Small intestine (tissue), 7 donors: ENCODE results near the gene FEM1B. TPM values are rescaled to one million over a fixed set of nuclear protein-coding genes. Genes with fewer than 3 reads are reported as not detected.
A peak's percentile ranks its signal among the peaks of the same experiment; 100 is the strongest.

ENCODE experiments used
- DNase-seq, 2 donors: peaks; one replicate each; pipeline versions ENCODE4 v3.0.0 to v3.0.0-alpha.2; 2013
- FAIRE-seq: peaks from 2 replicates; lab custom pipeline; 2012; peaks lifted over from hg19 to GRCh38; lab: Jason Lieb, UNC
- H3K27ac ChIP-seq, 3 donors: one replicate each; pipeline ENCODE4 v1.5.1; 2013; ENCODE audit warnings: low read length in 2 of 3, mild to moderate bottlenecking in 2 of 3, control low read depth in 1 of 3, inconsistent platforms in 1 of 3, low read depth in 1 of 3, moderate library complexity in 1 of 3
- H3K27me3 ChIP-seq, 3 donors: one replicate each; pipeline ENCODE4 v1.6.1; 2013; ENCODE audit warnings: low read length in 3 of 3, inconsistent platforms in 1 of 3; ENCODE audit not compliant: control insufficient read depth in 3 of 3, insufficient read depth in 3 of 3
- H3K36me3 ChIP-seq, 3 donors: one replicate each; pipeline ENCODE4 v1.6.1; 2013; ENCODE audit warnings: low read length in 3 of 3, inconsistent platforms in 1 of 3, low read depth in 1 of 3, mild to moderate bottlenecking in 1 of 3, moderate library complexity in 1 of 3; ENCODE audit not compliant: control insufficient read depth in 3 of 3, insufficient read depth in 2 of 3
- H3K4me1 ChIP-seq, 3 donors: one replicate each; pipeline ENCODE4 v1.6.1; 2013; ENCODE audit warnings: low read length in 2 of 3, inconsistent platforms in 1 of 3, low read depth in 1 of 3, mild to moderate bottlenecking in 1 of 3, moderate library complexity in 1 of 3; ENCODE audit not compliant: control insufficient read depth in 3 of 3, insufficient read depth in 2 of 3
- H3K4me3 ChIP-seq, 3 donors: one replicate each; pipeline ENCODE4 v1.5.1; 2013; ENCODE audit warnings: low read length in 3 of 3, control low read depth in 1 of 3, inconsistent platforms in 1 of 3, low read depth in 1 of 3, mild to moderate bottlenecking in 1 of 3, moderate library complexity in 1 of 3
- H3K9me3 ChIP-seq, 2 donors: one replicate each; pipeline ENCODE4 v1.6.1; 2013; ENCODE audit warnings: low read depth in 1 of 2, low read length in 1 of 2; ENCODE audit not compliant: control insufficient read depth in 2 of 2, insufficient read depth in 1 of 2
- WGBS, 3 donors: extraction: QIAGEN DNeasy Blood & Tissue Kit; methylation state at CpG; one replicate each; pipeline ENCODE4 v1.1.7; 2013; 5-methylcytosine and 5-hydroxymethylcytosine counted together
- polyA plus RNA-seq, 4 donors: library from polyadenylated mRNA; stranded (reverse) in 3 of 4; unstranded in 1 of 4; fragments of 200-250 nt in 3 of 4; fragments of 120-200 nt in 1 of 4; gene quantifications; one replicate each; pipeline versions ENCODE4 v1.2.1 to v1.2.3, GENCODE V29; 2013
- donor health status: healthy with polysubstance abuse.
- donor health status: control.
- donor health status: control.
- donor health status: Bipolar disorder and iron deficiency.
- donor health status: healthy.

Gene FEM1B
- polyA plus RNA-seq, 4 donors: 11.3 to 54.7 (median 13.6) TPM

DNA sequence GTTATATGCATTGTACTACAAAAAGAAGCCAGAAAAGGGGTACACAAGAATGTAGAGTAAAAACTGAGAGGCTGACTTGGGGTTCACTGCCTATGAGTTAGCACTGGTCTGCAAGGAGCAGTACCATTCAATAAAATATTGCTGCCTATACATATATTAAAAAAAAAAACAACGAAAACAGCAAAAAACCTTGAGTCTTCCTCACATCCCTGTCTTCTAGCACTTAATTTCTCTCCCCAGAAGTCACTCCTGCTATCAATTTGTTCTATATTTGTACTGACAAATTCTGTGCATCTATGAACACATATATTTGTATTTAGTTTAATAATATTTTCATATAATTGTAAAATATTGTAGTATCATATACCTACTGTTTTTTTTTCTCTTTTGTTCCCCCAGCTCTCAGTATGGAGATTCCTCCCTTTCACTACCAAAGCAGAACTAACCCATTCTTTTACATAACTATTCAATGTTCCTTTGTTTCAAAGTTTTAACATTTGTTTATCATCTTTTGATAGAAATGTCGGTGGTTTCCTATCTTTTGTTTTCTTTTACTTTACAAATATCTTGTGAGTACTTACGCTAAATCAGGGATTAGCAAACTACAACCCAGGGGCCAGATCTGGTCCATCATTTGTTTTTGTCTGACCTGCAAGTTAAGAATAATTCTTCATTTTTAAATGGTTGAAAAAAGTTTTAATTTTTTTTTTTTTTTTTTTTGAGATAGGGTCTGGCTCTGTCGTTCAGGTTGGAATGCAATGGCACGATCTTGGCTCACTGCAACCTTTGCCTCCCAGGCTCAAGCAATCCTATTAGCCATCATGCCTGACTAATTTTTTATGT, 14.8 kb upstream of the FEM1B start:
- peaks cover 0 to 6% (median 0%) of the 10 kb centered on the region in 3 donors for H3K27me3 ChIP-seq
- no peak overlapping the region for H3K27ac ChIP-seq
- no peak overlapping the region for H3K4me3 ChIP-seq
- H3K9me3 ChIP-seq: no peaks in the 10 kb centered on the region
- FAIRE-seq (no peak), DNase-seq (no peak)
- H3K36me3 ChIP-seq: no peaks in the 10 kb centered on the region
- no peaks in the 10 kb centered on the region for H3K4me1 ChIP-seq
- 42 to 68% (median 59%) methylated on average over 5 of the region's 5 CpGs for WGBS, 3 donors

- no peaks in the 10 kb centered on the region for H3K36me3 ChIP-seq
- DNase-seq (no peak), FAIRE-seq (no peak)
- H3K27ac ChIP-seq: no peak overlapping the region
- no peaks in the 10 kb centered on the region for H3K9me3 ChIP-seq
- H3K4me1 ChIP-seq: no peaks in the 10 kb centered on the region
- peaks cover 0 to 6% (median 0%) of the 10 kb centered on the region in 3 donors for H3K27me3 ChIP-seq
- H3K4me3 ChIP-seq: no peak overlapping the region
- 36 to 62% (median 51%) methylated on average over 2 of the region's 2 CpGs for WGBS, 3 donors
Observed at GRCh38 chr15:68264282-68264681, 13.3 kb upstream of the FEM1B start.

DNA sequence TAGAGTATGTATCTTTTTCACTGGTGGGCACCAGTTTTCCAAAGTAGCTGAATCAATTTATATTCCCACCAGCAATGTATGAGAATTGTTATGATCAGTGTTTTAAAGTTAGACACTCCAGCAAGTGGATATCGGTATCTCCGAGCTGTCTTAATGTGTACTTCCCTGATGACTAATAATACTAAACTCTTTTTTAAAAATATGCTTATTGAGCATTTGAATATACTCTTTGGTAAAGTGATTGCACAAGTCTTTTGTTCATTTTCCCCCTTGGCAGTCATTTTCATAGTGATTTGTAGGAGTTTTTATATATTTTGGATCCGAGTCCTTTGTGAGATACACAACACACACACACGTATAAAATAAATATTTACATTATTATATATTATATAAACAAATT, 12.5 kb upstream of the FEM1B start:
- no peak overlapping the region for H3K4me3 ChIP-seq
- H3K27ac ChIP-seq: no peak overlapping the region
- DNase-seq (no peak), FAIRE-seq (no peak)
- no peaks in the 10 kb centered on the region for H3K36me3 ChIP-seq
- H3K4me1 ChIP-seq: no peaks in the 10 kb centered on the region
- H3K27me3 ChIP-seq: peaks cover 0 to 6% (median 0%) of the 10 kb centered on the region in 3 donors
- no peaks in the 10 kb centered on the region for H3K9me3 ChIP-seq
- 69 to 81% (median 79%) methylated on average over 4 of the region's 4 CpGs for WGBS, 3 donors

DNA sequence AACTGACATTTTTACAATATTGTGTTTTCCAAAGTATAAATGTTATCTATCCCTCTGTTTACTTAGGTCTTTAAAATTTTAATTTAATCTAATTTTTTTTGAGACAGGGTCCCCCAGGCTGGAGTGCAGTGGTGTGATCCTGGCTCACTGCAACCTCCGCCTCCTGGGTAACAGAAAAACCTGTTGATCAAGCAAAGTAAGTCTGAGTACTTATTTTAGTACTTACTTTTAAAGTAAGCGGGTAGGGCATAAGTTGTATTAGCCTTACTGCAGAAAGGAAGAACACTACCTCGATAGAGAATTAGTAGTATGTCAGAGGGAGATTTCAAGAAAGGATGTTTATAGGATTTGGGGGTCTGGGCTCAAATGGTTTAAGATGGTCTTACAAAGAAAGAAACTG, 11.9 kb upstream of the FEM1B start:
- H3K4me3 ChIP-seq: no peak overlapping the region
- FAIRE-seq (no peak), DNase-seq (no peak)
- peaks cover 0 to 6% (median 0%) of the 10 kb centered on the region in 3 donors for H3K27me3 ChIP-seq
- no peaks in the 10 kb centered on the region for H3K9me3 ChIP-seq
- no peak overlapping the region for H3K27ac ChIP-seq
- WGBS, 3 donors: 69 to 80% (median 73%) methylated on average over 3 of the region's 3 CpGs
- no peaks in the 10 kb centered on the region for H3K36me3 ChIP-seq
- no peaks in the 10 kb centered on the region for H3K4me1 ChIP-seq

DNA sequence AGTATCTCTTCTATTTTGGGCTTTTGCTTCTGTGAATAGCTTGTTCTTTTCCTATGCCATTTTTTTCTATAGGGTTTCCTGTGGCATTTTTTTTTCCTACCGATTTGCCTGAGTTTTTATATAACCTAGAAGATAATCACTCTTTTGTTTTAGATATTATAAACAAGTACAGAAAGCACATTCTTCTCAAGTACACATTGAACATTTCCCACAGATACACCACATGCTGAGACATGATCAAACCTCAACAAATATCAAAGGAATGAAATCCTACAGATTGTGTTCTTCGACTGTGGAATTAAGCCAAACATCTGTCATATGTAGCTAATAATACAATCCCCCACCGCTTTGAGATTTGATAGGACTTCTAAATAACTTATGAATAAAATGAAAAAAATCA, 9.1 kb upstream of the FEM1B start:
- no peaks in the 10 kb centered on the region for H3K9me3 ChIP-seq
- no peak for FAIRE-seq
- H3K27ac ChIP-seq: no peak overlapping the region
- H3K4me3 ChIP-seq: no peak overlapping the region
- DNase-seq: no peak
- H3K27me3 ChIP-seq: peaks cover 0 to 6% (median 0%) of the 10 kb centered on the region in 3 donors
- 45 to 50% (median 46%) methylated on average over 3 of the region's 3 CpGs for WGBS, 3 donors
- H3K36me3 ChIP-seq: no peaks in the 10 kb centered on the region
- no peaks in the 10 kb centered on the region for H3K4me1 ChIP-seq

- peak in 1 of 2 donors; percentile 13 for DNase-seq
- FAIRE-seq: no peak
- Histone ChIP-seq H3K27ac (peak overlapping the region in 1 of 3 donors; percentile 22), H3K4me3 (no peak overlapping the region), H3K9me3 (no peaks in the 10 kb centered on the region), H3K27me3 (no peaks in the 10 kb centered on the region), H3K36me3 (no peaks in the 10 kb centered on the region), H3K4me1 (peaks cover 0 to 30% (median 4%) of the 10 kb centered on the region in 3 donors)
- 57 to 76% (median 65%) methylated on average over 11 of the region's 11 CpGs for WGBS, 3 donors
Observed at GRCh38 chr15:68271854-68272471, 5.6 kb upstream of the FEM1B start.

DNA sequence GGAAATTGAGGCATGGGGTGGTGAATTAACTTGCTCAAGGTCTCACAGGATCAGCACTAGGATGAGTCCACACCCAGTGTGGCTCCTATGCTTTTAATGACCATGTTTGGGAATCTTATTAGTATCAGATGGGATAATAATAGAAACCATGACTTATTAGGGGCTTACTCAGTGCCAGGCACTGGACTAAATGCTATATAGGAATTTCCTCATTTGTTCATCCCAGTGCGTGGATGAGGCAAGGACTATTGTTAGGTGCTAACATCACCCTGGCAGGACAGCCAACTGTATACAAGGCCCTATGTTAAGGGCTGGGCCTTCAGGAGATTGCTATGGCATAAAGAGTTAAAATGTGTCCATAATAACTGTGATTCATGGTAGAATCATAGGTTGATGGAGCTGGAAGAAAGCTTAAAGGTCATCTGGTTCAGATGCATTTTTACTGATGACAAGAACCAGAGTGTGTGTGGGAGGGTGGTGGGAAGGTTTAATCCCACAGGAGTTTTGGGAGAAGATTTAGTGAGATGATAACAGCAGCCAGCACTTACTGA, 4.7 kb upstream of the FEM1B start:
- no peak for FAIRE-seq
- no peak overlapping the region for H3K27ac ChIP-seq
- H3K36me3 ChIP-seq: no peaks in the 10 kb centered on the region

DNA sequence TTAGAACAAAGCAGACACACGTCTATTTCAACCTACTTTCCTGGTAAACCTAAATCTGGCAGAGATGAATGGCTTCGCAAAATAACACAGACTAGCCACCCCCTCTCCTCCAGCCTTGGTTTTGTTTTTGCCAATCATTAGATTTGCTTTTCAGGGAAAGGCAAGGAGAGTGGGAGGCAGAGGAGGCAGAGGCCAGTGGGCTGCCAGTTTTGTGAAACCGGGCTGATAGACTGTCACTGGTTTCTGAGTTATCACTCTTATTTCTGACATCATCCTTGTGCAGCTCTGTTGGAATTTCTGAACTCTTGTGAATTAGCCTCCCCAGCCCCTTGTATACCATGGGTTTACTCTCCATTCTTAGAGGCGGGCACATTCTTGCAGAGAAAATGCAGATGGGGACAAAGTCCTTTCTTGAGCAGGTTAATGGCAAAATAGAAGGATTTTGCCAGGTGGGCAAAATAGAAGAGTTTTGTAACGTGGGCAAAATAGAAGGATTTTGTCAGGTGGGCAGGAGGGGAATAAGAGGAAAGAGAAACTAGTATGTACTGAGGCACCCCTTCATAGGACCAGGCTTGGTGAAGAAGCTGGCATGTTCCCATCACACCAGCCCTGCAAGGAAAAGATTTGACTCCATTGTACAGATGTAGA, 3.2 kb upstream of the FEM1B start:
- WGBS, 3 donors: 47 to 64% (median 57%) methylated on average over 5 of the region's 5 CpGs
- Histone ChIP-seq H3K4me3 (no peak overlapping the region), H3K4me1 (peaks cover 0 to 31% (median 4%) of the 10 kb centered on the region in 3 donors), H3K27ac (peak overlapping the region in 1 of 3 donors; percentile 29), H3K36me3 (peaks cover 0 to 3% (median 0%) of the 10 kb centered on the region in 3 donors), H3K27me3 (no peaks in the 10 kb centered on the region), H3K9me3 (no peaks in the 10 kb centered on the region)
- peak in 1 of 2 donors; percentile 48 for DNase-seq
- FAIRE-seq: no peak

More for the DNA sequence above, 4.7 kb upstream of the FEM1B start:
- Histone ChIP-seq H3K4me3 (no peak overlapping the region), H3K4me1 (peaks cover 0 to 31% (median 4%) of the 10 kb centered on the region in 3 donors), H3K9me3 (no peaks in the 10 kb centered on the region), H3K27me3 (no peaks in the 10 kb centered on the region)
- WGBS, 3 donors: 85 to 95% (median 85%) methylated on average over 1 of the region's 1 CpG
- no peak for DNase-seq
